Parathyroid adenoma (tissue), 2 donors: ENCODE measurements around the gene EXOSC5.

Experiments used
- H2AFZ ChIP-seq: fragments of 300-600 bp; sonication (generic); one replicate; pipeline ENCODE4 v1.7.0; 2017; ENCODE audit warnings: antibody characterized with exemption, mild to moderate bottlenecking
- H3K27ac ChIP-seq: fragments of 300-600 bp; sonication (generic); one replicate; pipeline ENCODE4 v1.7.0; 2017
- H3K27me3 ChIP-seq: fragments of 300-600 bp; sonication (generic); one replicate; pipeline ENCODE4 v1.7.0; 2017; ENCODE audit warnings: low read length; ENCODE audit not compliant: control insufficient read depth, insufficient read depth
- H3K36me3 ChIP-seq: fragments of 300-600 bp; sonication (generic); one replicate; pipeline ENCODE4 v1.7.0; 2017; ENCODE audit warnings: low read length; ENCODE audit not compliant: control insufficient read depth, insufficient read depth
- H3K4me1 ChIP-seq: fragments of 300-600 bp; sonication (generic); one replicate; pipeline ENCODE4 v1.7.0; 2017; ENCODE audit warnings: control low read depth
- H3K4me2 ChIP-seq: fragments of 300-600 bp; sonication (generic); one replicate; pipeline ENCODE4 v1.7.0; 2017; ENCODE audit warnings: low read length
- H3K4me3 ChIP-seq: fragments of 300-600 bp; sonication (generic); one replicate; pipeline ENCODE4 v1.7.0; 2017; ENCODE audit warnings: low read depth, low read length
- H3K79me2 ChIP-seq: fragments of 300-600 bp; sonication (generic); one replicate; pipeline ENCODE4 v1.7.0; 2017; ENCODE audit warnings: control low read depth
- H3K9ac ChIP-seq: fragments of 300-600 bp; sonication (generic); one replicate; pipeline ENCODE4 v1.7.0; 2017; ENCODE audit warnings: mild to moderate bottlenecking
- H3K9me3 ChIP-seq: fragments of 300-600 bp; sonication (generic); one replicate; pipeline ENCODE4 v1.7.0; 2017; ENCODE audit warnings: low read length; ENCODE audit not compliant: control insufficient read depth
- CTCF ChIP-seq: fragments of 300-600 bp; sonication (generic); IDR thresholded peaks from one replicate; pipeline ENCODE4 v1.7.0; 2017; ENCODE audit warnings: antibody characterized with exemption, mild to moderate bottlenecking
- donor health status: primary hyperparathyroidism.

Gene EXOSC5

DNA sequence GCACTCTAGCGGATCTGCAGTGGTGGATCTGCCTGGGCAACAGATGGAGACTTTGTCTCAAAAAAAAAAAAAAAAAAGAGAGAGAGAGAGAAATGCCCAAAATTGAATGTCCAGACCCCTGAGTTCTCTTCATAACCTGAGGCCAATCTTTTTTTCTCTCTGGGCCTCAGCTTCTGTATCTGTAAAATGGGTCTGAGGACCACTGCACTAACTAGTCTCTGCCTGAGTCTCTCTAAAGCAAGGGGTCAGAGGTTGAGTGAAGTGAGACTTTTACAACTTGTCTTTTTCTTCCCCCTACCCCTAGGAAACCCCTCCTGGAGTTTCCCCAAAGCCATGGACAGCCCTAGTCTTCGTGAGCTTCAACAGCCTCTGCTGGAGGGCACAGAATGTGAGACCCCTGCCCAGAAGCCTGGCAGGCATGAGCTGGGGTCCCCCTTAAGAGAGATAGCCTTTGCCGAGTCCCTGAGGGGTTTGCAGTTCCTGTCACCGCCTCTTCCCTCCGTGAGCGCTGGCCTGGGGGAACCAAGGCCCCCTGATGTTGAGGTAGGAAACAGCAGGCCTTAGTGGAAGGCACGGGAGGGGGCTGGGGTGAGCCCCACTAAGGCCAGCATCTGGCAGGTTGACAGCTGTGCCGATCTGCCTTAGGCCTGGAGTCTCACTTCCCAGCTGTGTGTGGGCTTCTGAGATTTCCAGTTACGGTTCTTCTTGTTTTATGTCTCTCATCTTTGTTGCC, 19.0 kb downstream of the EXOSC5 start:
- H2AFZ ChIP-seq: no peak overlapping the region
- no peak overlapping the region for H3K27ac ChIP-seq
- H3K27me3 ChIP-seq: no peaks in the 10 kb centered on the region
- no peak overlapping the region for H3K4me3 ChIP-seq
- no peak overlapping the region for H3K9ac ChIP-seq
- no peak overlapping the region for H3K4me2 ChIP-seq
- peaks cover 10% of the 10 kb centered on the region for H3K4me1 ChIP-seq
- no peaks in the 10 kb centered on the region for H3K36me3 ChIP-seq
- no peaks in the 10 kb centered on the region for H3K9me3 ChIP-seq
- no peak for TF ChIP-seq CTCF
- no peaks in the 10 kb centered on the region for H3K79me2 ChIP-seq

GRCh38 chr19:41376998-41377365, 20.2 kb downstream of the EXOSC5 start:
- Histone ChIP-seq H3K4me1 (peaks cover 10% of the 10 kb centered on the region), H3K79me2 (no peaks in the 10 kb centered on the region), H3K27ac (no peak overlapping the region), H3K9ac (no peak overlapping the region), H3K4me3 (peak overlapping the region; percentile 3), H3K36me3 (no peaks in the 10 kb centered on the region), H3K27me3 (no peaks in the 10 kb centered on the region), H3K4me2 (no peak overlapping the region), H2AFZ (peak overlapping the region; percentile 81), H3K9me3 (no peaks in the 10 kb centered on the region)
- no peak for TF ChIP-seq CTCF

DNA sequence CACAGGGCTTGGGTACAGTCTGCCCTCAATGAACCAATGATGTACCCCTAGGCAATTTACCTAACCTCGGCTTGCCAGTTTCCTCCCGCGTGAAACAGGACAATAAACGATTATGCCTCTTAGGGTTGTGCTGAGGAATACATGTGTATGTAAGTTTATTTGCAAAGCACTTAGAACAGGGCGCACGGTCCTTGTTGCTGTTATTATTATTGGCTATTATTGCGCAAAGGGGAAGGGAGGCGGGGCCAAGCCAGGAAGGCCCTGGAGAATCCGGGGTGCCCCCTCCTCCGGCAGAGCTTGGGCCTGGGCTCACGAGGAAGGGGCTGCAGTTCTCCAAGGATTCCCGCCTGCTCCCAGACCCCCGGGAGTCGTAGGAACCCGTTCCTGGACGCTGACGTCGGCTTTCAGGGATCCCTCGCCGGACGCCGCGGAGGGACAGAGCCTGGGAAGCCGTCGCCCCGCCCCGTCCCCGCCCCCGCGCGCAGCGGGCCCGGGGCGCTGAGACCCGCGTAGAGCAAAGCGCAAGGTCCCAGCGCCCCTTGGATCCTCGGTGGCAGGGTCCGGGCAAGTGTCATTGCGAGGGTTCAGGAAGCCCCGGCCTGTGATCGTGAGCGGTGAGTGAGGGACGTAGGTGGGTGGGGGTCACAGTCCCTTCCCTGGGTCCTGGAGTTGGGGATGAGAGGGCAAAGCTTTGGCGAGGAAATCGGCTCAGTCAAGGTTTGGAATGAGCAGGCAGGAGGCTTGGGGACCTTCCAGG, 20.7 kb downstream of the EXOSC5 start, which contains the start of gene TMEM91:
TMEM91 (plus strand) TSS at position 293 of the 757 bp plus-strand sequence. CDS start 1,777 bp downstream, outside the sequence.
- peaks cover 4% of the 10 kb centered on the region for H3K79me2 ChIP-seq
- no peak within 1 kb of the TSS for H3K27ac ChIP-seq

GRCh38 chr19:41373993-41374392, 23.2 kb downstream of the EXOSC5 start:
- H3K4me3 ChIP-seq: no peak overlapping the region
- no peak overlapping the region for H3K9ac ChIP-seq
- TF ChIP-seq CTCF: no peak
- peaks cover 10% of the 10 kb centered on the region for H3K4me1 ChIP-seq
- no peaks in the 10 kb centered on the region for H3K9me3 ChIP-seq
- no peaks in the 10 kb centered on the region for H3K36me3 ChIP-seq
- peaks cover 9% of the 10 kb centered on the region for H3K79me2 ChIP-seq
- H3K27me3 ChIP-seq: no peaks in the 10 kb centered on the region
- peak overlapping the region; percentile 42 for H3K27ac ChIP-seq
- no peak overlapping the region for H3K4me2 ChIP-seq
- H2AFZ ChIP-seq: peak overlapping the region; percentile 64

More for the DNA sequence above, 20.7 kb downstream of the EXOSC5 start, which contains the start of gene TMEM91:
- Histone ChIP-seq H3K27me3 (no peaks in the 10 kb centered on the region), H3K4me1 (peaks cover 10% of the 10 kb centered on the region), H3K9me3 (no peaks in the 10 kb centered on the region), H2AFZ (peak within 1 kb of the TSS; percentile 81), H3K9ac (no peak within 1 kb of the TSS), H3K36me3 (no peaks in the 10 kb centered on the region), H3K4me2 (peak within 1 kb of the TSS; percentile 48), H3K4me3 (peak within 1 kb of the TSS; percentile 9)
- TF ChIP-seq CTCF: no peak
